Upper lobe of left lung (tissue), 4 donors: ENCODE data around the gene GAA.

Experiments used
- CTCF ChIP-seq, 6 experiments: fragments of 450-650 bp in 4 of 6; fragments of 200-600 bp in 2 of 6; sonication (generic) in 2 of 6; IDR thresholded peaks; one replicate each; pipeline ENCODE4 v1.5.1; 2016 to 2019; ENCODE audit warnings: antibody characterized with exemption in 6 of 6
- EP300 ChIP-seq, 4 donors: sonication (generic); formaldehyde crosslinking; IDR thresholded peaks; one replicate each; pipeline ENCODE4 v1.5.1; 2017; ENCODE audit warnings: antibody characterized with exemption in 4 of 4, control low read depth in 2 of 4
- POLR2A ChIP-seq, 4 donors: fragments of 450-650 bp; IDR thresholded peaks; one replicate each; pipeline ENCODE4 v1.5.1; 2016 to 2017; ENCODE audit warnings: antibody characterized with exemption in 4 of 4, mild to moderate bottlenecking in 2 of 4

- TF ChIP-seq CTCF (IDR thresholded peaks at IDR 0.05) (no peak), EP300 (IDR thresholded peaks at IDR 0.05) (no peak), POLR2A (IDR thresholded peaks at IDR 0.05) (no peak)
These were observed 40.7 kb upstream of the GAA start for GRCh38 chr17:80060644-80061043.
